HFFc6 (cell line): ENCODE data around the gene IKZF5. TPM values are rescaled to one million over a fixed set of nuclear protein-coding genes. Genes with fewer than 3 reads are reported as not detected.

ENCODE experiments used
- DNase-seq: peaks from one replicate; pipeline ENCODE4 v3.0.0-alpha.2; 2018
- H3K27ac Mint-ChIP-seq: 2 replicates; pipeline ENCODE4 v1.8.0; 2020; ENCODE audit warnings: mild to moderate bottlenecking, mixed read lengths
- H3K27me3 Mint-ChIP-seq: 2 replicates; pipeline ENCODE4 v1.8.0; 2021; ENCODE audit warnings: mild to moderate bottlenecking, moderate library complexity, mixed read lengths; ENCODE audit not compliant: insufficient read depth
- H3K36me3 Mint-ChIP-seq: 2 replicates; pipeline ENCODE4 v1.8.0; 2021; ENCODE audit warnings: low read depth, mixed read lengths
- H3K4me1 Mint-ChIP-seq: 2 replicates; pipeline ENCODE4 v1.8.0; 2020; ENCODE audit warnings: low read depth, mixed read lengths
- H3K4me3 Mint-ChIP-seq: 2 replicates; pipeline ENCODE4 v1.8.0; 2020; ENCODE audit warnings: mild to moderate bottlenecking, moderate library complexity, mixed read lengths
- H3K9me3 Mint-ChIP-seq: 2 replicates; pipeline ENCODE4 v1.8.0; 2020; ENCODE audit warnings: mild to moderate bottlenecking, mixed read lengths
- long read RNA-seq: library from polyadenylated mRNA; unstranded; transcript quantifications from one replicate; pipeline ENCODE4 v2.0.0, GENCODE V29; 2019
- total RNA-seq, 6 experiments: library from RNA; stranded (reverse); fragmentation: NEBNext Ultra II Directional; extraction: Animal tissue kit (Norgen Biotek cat#: 25700); gene quantifications; 2 replicates in 1 of 6; 3 replicates in 5 of 6; pipeline ENCODE4 v1.2.3, GENCODE V29; 2021
- TF ChIP-seq, protein P1 (sequence below): fragments of 200-600 bp; sonication (generic); IDR thresholded peaks from 2 replicates; pipeline ENCODE4 v1.5.0; 2021; ENCODE audit warnings: antibody characterized with exemption, mild to moderate bottlenecking

The IKZF5 gene, protein sequence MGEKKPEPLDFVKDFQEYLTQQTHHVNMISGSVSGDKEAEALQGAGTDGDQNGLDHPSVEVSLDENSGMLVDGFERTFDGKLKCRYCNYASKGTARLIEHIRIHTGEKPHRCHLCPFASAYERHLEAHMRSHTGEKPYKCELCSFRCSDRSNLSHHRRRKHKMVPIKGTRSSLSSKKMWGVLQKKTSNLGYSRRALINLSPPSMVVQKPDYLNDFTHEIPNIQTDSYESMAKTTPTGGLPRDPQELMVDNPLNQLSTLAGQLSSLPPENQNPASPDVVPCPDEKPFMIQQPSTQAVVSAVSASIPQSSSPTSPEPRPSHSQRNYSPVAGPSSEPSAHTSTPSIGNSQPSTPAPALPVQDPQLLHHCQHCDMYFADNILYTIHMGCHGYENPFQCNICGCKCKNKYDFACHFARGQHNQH
- 10 to 100 TPM in 3 of 6 experiments, 1 to 10 TPM in 3; 9.3 to 11.2 (median 9.9) TPM for total RNA-seq
- long read RNA-seq, full-length matches to known transcripts: 9 of 15 reads
- long read RNA-seq, partial matches to known transcripts: 1 of 15 reads
- long read RNA-seq, other reads (novel, unspliced or antisense): 5 of 15 reads

DNA sequence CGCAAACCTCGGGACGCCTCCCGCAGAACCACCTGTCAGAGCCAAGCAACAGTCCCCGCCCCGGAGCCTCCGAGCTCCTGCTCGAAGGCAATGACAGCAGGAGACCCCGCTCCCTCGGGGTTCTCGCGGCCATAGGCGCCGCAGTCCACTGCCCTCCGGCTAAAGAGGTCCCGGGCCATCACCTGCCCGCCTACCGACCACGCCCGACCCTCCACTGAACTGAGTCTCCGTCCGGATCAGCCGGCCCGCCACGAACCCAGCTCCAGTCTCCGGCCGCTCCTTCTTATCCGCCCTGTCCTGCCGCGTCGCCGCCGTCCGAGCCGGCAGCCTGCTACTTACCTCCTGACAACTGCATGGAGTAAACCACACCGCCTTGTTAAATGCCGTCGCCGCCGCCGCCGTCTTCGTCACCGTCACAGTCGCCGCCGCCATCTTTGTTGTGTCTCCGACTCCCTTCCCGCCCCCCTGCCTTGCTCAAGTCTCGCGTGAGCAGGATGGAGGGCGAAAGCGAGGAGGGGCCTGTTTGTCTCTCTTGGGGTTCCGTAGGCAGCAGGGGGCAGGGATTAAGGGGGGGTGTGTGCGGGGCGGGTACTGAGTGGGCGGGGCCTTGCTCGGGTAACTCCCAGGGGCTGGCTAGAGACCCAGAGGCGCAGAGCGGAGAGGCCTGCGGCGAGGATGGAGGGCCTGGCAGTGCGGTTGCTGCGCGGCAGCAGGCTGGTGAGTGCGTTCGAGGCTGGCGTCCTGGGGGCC, at the start of gene IKZF5, which contains the start of gene ACADSB:
TSS of gene IKZF5 (minus strand) at position 441 of the 750 bp plus-strand sequence. CDS start 10,170 bp downstream, outside the sequence.
TSS of gene ACADSB (plus strand) at position 652 of the 750 bp plus-strand sequence. CDS start at position 676, 24 bp downstream.
- peak; percentile 95 for DNase-seq
- Mint-ChIP-seq H3K9me3 (no peaks in the 10 kb centered on the region), H3K27ac (peak within 1 kb of the TSS; percentile 98), H3K4me3 (peak within 1 kb of the TSS; percentile 99), H3K4me1 (peaks cover 39% of the 10 kb centered on the region), H3K27me3 (no peaks in the 10 kb centered on the region; the same call in 1 of the 2 replicates), H3K36me3 (peaks cover 8% of the 10 kb centered on the region)
- TF ChIP-seq, protein P1, sequence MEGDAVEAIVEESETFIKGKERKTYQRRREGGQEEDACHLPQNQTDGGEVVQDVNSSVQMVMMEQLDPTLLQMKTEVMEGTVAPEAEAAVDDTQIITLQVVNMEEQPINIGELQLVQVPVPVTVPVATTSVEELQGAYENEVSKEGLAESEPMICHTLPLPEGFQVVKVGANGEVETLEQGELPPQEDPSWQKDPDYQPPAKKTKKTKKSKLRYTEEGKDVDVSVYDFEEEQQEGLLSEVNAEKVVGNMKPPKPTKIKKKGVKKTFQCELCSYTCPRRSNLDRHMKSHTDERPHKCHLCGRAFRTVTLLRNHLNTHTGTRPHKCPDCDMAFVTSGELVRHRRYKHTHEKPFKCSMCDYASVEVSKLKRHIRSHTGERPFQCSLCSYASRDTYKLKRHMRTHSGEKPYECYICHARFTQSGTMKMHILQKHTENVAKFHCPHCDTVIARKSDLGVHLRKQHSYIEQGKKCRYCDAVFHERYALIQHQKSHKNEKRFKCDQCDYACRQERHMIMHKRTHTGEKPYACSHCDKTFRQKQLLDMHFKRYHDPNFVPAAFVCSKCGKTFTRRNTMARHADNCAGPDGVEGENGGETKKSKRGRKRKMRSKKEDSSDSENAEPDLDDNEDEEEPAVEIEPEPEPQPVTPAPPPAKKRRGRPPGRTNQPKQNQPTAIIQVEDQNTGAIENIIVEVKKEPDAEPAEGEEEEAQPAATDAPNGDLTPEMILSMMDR: no peak

DNA sequence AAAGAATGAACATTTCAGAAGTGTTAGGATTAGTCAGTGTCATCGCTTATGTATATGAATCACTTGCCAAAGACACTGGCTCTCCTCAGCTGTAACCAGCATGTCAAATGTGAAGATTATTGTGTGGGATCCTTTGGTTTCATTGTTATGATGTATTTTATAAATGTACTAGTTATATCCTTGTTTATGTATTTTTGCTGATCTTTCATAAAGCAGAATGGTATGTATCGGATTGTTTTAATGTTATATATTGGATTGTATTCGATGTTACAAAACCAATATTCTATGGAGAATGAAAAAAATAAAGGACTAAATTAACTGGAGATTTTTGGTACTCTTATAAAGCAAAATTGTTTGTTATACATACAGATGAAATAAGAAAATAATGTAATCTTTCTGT, 49.4 kb upstream of the IKZF5 start:
- Mint-ChIP-seq H3K4me3 (no peak overlapping the region), H3K27me3 (no peaks in the 10 kb centered on the region; the same call in 1 of the 2 replicates), H3K36me3 (no peaks in the 10 kb centered on the region), H3K9me3 (no peaks in the 10 kb centered on the region), H3K27ac (no peak overlapping the region), H3K4me1 (no peaks in the 10 kb centered on the region)
- DNase-seq: no peak
- TF ChIP-seq, protein P1: no peak

DNA sequence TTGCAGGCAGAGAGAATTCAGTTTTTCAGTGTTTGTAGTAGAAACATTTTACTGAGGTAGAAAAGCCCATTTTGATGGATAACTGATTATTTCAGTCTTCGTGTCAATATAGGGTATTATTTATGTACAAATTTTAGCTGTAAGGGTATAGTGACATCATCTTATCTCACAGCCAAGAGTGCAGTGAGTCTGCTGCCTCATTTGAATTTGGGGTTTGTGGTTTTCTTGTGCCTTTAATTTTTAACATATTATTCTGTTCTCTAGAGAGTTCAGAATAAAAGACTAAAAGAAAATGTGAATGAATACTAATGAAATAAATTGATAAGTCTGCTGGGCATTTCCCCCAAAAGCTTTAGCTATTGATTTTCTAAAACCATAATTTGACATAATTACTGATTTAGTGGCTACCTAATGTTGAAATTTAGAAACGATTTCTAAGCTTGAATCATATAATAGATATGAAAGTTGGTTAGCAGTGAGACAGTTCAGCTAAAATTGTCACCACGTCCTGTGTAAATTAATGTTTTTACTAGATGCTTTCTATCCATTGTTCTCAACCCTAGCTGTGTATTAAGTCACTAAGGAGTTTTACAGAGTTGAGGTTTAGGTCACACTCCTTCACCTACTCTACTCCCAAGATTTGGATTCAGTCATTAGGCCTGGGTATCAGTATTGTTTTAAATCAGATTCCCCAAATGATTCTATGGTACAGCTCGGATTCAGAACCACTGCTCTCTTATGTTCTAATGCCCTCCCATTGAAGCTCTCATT, 37.6 kb upstream of the IKZF5 start:
- Mint-ChIP-seq H3K36me3 (no peaks in the 10 kb centered on the region), H3K9me3 (no peaks in the 10 kb centered on the region), H3K4me1 (no peaks in the 10 kb centered on the region), H3K27me3 (no peaks in the 10 kb centered on the region), H3K27ac (no peak overlapping the region), H3K4me3 (no peak overlapping the region)
- no peak for DNase-seq
- TF ChIP-seq, protein P1: no peak

DNA sequence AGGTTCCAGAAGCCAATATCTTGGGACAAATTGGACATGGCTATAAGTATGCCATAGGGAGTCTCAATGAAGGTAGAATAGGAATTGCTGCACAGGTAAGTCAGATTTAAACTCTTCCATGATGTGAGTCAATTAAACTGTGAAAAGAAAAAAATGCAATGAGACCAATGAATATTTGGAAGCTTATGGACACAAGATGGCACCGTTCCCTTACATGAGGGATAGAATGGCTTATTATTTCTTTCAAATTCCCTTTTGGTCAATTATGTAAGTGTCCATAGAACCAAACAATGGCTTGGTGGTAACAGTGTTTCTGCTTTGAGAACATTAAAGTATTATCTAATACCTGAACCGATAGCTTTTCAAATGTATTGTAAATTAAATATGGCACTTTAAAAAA, 35.8 kb upstream of the IKZF5 start:
- no peak for DNase-seq
- TF ChIP-seq, protein P1: peak; percentile 68; the same call in 1 of the 2 replicates

DNA sequence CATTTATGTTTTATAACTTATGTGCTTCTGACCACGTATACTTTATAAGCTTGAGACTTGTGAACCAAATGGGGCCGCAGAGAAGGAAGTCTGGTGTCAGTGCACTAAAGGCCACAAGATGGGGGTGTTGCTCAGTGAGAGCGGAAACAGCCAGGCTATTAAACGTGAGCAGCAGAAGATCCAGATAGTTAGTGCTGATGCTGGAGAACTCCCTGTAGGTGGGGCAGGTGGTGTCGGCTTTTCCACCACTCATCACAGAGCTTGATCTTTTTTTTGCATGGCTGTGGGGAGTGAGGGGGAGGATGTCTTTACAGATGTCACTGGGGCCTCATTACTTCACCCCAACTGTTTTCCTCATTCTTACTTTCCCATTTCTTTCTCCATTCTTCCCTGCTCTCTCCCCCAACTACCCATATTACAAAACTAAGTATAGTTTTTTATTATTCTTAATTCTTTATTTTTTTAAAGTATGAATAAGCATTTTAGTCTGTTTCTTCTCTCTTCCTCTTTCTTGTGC, 34.9 kb upstream of the IKZF5 start:
- peak; percentile 60 for DNase-seq
- no peak overlapping the region for H3K27ac Mint-ChIP-seq
- no peak overlapping the region for H3K4me3 Mint-ChIP-seq
- H3K27me3 Mint-ChIP-seq: no peaks in the 10 kb centered on the region
- TF ChIP-seq, protein P1: peak; percentile 84
- no peaks in the 10 kb centered on the region for H3K9me3 Mint-ChIP-seq
- no peaks in the 10 kb centered on the region for H3K4me1 Mint-ChIP-seq
- no peaks in the 10 kb centered on the region for H3K36me3 Mint-ChIP-seq

More for the DNA sequence above, 35.8 kb upstream of the IKZF5 start:
- no peaks in the 10 kb centered on the region for H3K9me3 Mint-ChIP-seq
- H3K36me3 Mint-ChIP-seq: no peaks in the 10 kb centered on the region
- no peaks in the 10 kb centered on the region for H3K4me1 Mint-ChIP-seq
- no peak overlapping the region for H3K4me3 Mint-ChIP-seq
- H3K27ac Mint-ChIP-seq: no peak overlapping the region
- no peaks in the 10 kb centered on the region for H3K27me3 Mint-ChIP-seq
